Effector CD8-positive, alpha-beta T cell (primary cell): ENCODE results near the gene TMBIM1.

Source experiments
- DNase-seq: peaks from one replicate; lab custom pipeline; 2025; lab: John Stamatoyannopoulos, UW

The TMBIM1 gene

GRCh38 chr2:218272531-218273212, 19.6 kb downstream of the TMBIM1 start:
- DNase-seq, result peak; percentile 64

- no peak for DNase-seq
Observed at GRCh38 chr2:218271865-218272530, 20.3 kb downstream of the TMBIM1 start.

GRCh38 chr2:218271487-218271797, 20.9 kb downstream of the TMBIM1 start:
- DNase-seq, result no peak

DNA sequence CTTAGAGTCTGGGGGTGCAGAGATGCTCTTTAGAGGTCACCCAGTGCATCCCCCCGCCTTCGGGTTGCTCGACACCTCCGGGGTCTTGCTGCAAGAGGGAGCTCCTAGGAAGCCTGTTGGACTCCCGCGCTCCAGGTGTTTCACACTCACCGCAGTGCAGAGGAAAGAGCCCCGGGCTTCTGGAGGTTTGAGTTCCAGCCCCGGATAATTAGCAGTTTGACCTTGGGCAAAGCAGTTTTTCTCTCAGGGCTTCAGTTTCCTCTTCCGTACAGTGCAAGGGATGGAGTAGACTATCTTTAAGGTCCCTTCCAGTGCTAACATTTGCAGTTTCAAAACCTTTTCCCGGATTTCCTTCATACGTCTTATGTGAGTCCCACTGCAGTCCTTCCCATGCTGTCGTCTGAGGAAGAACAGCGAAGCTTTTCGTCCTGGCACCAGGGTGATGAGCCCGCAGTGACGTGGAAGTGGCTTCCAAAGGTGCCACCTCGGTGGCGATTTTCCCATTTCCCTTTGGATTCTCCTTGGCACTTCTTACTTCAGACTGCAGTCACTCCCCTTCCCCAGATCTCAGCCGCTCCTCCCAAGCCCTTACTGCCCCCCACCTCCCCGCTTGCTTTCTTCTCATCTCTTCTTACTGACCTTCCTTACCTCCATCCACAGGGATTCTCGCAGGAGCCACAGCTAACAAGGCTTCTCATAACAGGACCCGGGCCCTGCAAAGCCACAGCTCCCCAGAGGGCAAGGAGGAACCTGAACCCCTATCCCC, 21.4 kb downstream of the TMBIM1 start:
- DNase-seq, result no peak

GRCh38 chr2:218269900-218270720, 22.2 kb downstream of the TMBIM1 start, which contains the start of the genes AAMP and PNKD:
Gene AAMP, minus strand, starts transcription at chr2:218270137. Its CDS starts 51 bp downstream, at chr2:218270086.
Gene PNKD, plus strand, starts transcription at chr2:218270519. Its CDS starts 17 bp downstream, at chr2:218270536.
- DNase-seq, result peak; percentile 100

DNA sequence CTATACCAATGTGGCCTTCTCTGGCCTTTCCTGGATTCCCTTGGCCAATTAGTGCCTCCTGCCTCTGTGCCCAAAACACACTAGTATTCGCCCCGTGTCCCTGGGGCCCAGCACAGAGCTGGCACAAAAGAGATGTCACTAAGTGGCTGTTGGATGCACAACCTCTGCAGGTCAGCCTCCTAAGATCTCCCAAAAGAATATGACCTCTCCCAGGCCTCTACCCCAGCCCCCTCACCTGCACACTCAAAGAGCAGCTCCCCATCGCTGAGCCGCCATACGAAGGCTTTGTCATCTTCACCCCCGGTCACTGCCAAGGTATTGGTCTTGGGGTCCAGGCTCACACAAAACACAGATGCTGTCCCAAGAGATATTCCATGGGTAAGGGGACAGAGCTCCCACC, 25.0 kb downstream of the TMBIM1 start:
- no peak for DNase-seq

DNA sequence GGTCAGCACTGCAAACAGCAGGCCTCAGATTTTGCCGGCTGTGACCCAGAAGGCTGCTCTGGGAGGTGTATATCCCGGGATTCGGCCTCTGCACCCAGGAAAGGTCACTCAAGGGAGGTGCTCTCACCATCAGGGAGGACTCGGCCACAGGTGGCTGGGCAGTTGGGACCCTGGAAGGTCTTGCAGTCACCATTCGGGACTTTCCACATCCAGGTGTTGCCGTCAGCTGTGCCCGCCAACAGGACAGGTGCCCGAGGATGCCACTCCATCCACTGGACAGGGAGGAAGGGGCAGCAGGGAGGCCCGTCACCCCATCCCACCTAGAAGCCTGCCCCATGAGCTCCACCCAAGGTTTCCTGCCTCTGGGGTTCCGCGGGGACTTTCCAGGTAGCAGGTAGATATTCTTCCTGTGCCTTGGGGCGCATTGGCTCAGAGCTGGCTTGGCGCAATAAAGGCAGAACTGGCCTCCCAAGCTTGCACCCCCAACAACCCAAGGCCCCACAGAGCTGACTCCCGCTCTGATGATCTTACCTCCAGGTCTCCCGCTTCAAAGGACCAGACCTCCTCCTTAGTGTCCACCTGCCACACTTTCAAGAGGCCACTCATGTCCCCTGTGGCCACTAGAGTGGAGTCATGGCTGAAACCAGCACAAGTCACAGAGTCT, 25.9 kb downstream of the TMBIM1 start:
- DNase-seq, result no peak

GRCh38 chr2:218265626-218266025, 26.7 kb downstream of the TMBIM1 start:
- DNase-seq, result no peak

DNA sequence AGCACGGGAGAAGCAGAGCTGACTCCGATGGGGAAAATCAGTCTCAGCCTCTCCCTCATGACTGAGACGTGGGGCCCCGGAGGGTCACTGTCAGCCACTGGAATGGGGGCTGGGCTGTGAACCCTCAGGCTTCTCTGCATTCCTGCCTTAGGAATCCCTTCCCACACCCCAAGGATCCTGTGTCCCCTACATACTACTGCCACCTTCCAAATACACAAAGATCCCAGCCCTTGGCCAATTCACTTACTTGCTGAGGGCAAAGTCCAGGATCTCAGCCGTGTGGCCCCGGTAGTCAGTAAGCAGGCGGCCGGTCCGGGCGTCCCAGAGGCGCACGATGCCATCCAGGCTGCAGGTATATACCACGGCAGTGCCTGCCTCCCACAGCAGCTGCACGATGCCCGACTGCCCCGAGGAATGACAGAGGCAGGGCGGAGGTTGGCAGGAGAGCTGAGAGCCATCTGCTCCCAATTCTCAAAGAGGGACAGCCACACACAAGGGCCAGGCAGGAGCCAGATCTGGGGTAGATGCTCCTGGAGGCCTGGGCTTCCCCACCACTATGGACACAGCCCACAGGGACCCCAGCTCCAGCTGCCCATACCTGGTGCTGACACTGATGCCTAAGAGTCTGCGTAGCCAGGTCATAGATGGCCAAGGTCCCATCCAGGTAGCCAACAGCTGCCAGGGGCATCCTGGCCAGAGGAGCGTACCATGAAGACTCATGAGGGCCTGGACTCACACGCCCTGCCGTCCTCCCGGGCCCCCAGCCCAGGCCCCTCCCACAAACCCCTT, 27.3 kb downstream of the TMBIM1 start:
- no peak for DNase-seq

GRCh38 chr2:218263817-218264641, 28.3 kb downstream of the TMBIM1 start:
- DNase-seq, result no peak

DNA sequence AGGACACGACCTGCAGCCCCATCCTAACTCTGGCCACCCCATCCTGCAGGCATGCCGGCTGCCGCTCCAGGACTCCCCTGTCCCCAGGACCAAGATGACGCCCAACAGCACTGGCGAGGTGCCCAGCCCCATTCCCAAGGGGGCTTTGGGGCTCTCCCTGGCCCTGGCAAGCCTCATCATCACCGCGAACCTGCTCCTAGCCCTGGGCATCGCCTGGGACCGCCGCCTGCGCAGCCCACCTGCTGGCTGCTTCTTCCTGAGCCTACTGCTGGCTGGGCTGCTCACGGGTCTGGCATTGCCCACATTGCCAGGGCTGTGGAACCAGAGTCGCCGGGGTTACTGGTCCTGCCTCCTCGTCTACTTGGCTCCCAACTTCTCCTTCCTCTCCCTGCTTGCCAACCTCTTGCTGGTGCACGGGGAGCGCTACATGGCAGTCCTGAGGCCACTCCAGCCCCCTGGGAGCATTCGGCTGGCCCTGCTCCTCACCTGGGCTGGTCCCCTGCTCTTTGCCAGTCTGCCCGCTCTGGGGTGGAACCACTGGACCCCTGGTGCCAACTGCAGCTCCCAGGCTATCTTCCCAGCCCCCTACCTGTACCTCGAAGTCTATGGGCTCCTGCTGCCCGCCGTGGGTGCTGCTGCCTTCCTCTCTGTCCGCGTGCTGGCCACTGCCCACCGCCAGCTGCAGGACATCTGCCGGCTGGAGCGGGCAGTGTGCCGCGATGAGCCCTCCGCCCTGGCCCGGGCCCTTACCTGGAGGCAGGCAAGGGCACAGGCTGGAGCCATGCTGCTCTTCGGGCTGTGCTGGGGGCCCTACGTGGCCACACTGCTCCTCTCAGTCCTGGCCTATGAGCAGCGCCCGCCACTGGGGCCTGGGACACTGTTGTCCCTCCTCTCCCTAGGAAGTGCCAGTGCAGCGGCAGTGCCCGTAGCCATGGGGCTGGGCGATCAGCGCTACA, 29.4 kb downstream of the TMBIM1 start:
- no peak for DNase-seq

DNA sequence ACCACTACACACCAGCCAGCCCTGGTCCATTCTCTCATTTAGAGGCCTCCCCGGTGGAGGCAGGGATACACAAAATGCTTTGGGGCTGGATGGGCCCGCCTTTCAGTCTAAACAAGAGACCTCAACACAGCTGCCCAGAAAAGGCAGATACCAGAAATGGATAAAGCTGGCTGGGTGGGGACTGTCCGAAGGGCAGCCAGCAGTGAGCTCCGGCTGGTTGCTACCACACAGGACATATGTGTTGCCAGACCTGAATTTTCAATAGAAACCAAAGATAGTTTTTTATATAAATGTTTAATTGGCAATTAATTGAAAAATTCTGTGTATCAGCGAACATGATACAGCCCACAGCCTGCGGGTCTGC, 30.1 kb downstream of the TMBIM1 start:
- no peak for DNase-seq

DNA sequence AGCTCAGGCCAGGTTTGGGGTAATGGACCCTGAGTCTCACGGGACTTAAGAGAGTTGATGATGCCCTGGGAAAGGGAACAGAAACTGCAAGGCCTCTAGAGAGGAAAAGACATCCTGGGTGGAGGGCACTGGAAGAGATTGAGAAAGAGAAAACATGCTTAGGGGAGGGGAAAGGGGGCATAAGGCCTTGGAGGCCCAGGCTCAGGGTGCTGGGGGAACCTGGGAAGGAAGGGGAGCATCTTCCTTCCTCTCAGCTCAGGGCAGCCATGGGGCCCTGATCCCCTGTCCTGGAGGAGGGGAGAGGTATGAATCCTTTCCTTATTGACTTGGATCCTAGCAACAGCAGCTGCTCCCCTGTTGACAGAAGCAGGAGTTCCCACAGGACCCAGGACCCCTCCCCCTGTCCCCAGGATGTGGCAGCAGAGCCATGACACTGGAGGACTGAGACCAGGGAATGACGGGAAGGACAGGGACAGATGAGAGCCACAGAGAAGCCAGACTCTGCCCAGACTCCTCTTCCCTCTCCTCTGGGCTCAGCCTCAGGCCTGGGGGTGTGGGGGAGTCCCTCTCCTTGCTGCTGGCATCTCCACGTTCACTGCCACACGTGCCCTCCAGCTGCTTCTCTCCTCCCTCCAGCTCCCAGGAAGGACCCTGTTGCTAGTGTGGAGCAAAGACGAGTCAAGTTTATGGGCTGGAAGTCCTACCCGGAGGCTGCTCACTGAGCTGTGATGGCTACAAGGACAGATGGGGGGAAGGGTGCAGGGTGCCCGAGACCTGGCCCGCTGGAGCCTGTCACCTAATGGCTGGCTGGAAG, 30.7 kb downstream of the TMBIM1 start:
- no peak for DNase-seq

DNA sequence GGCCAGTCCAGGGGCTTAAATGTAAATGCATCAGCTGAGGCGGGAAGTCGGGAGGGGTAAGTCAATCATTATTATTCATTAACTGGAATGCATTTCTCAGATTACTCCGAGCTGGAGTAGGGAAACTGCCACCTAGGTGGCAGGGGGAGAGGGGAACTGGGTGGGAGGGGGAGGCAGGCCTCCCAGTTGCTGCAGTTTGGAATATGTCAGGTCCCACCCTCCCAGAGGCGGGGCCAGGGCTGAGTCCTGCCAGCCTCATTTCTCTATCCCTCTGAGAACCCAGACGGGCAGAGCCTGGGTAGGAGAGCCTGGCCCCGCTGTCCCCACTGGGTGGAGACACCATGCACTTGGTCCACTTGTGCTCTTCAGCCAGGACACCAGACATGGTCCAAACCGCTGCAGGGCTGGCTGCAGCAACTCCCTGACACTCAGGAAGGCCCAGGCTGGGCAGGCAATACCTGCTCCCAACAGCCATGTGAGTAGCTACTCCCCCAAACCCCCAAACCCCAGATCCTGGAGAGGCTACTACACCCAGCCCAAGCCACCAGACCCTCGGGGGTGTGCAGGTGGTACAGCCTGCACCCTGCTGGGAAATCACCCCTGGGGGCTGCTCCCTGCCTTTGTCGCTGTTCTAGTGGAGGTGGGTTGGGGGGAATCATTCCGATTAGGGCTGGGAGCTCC, 31.4 kb downstream of the TMBIM1 start, which contains the start of gene GPBAR1:
GPBAR1 (plus strand) TSS at position 274 of the 681 bp plus-strand sequence. CDS start 1,710 bp downstream, outside the sequence.
- no peak for DNase-seq

DNA sequence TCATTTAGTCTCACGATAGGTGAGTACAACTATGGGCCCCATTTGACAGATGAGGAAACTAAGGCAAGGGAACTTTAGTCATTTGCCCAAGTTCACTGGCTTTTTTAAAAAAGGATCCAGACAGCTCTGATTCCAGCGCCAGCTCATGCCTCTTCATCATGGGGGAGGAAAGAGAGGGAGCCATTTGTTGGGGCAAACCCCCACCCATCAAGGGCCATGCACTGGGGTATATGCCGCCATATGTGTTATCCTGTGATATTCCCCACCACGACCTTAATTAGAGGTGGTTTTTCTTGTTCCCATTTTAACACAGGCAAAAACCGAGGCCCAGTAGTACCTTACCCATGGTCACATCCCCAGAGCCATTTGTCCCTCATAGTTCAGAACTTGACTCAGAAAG, 32.1 kb downstream of the TMBIM1 start:
- no peak for DNase-seq

DNA sequence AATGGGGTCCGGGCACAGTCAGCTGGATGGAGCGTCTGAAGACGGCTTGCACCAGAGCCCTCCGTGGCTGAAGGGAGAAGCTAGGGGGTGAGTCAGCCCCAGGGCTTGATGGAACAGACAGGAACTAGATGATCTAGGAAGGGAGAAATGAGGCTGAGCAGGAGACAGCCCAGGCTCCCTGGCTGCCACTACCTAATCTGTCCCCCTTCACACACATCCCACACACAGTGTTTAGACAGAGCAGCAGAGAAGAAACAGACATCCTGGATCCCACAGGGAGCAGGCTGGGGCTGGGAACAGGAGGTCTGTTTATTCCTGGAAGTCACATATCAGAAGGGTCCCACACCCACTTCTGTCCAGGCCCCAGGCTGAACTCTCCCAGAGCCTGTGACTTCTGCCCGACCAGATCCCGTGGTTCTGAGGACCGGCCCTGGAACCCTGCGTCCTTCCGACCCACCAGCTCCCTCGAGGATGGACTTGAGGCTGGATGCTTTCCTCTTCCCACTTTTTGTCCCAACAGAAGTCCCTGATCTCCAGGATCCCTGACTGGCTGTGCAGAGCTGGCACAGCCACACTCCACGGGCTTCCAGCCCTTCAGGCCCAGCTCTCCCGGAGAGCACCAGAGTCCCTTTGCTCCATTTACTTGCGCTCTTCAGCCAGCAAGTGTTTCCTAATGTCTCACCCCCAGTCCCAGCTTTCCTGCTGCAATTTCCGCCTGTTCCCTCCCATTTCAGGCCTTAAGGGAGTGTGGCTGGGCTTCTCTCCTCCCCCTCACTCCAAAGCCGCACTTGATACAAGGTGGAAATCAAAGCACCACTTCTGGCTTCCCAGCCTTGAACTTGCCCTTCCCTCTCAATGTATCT, 33.0 kb downstream of the TMBIM1 start:
- DNase-seq, result no peak
